Placental pericyte (primary cell): ENCODE measurements around the gene NUP88. TPM values are rescaled to one million over a fixed set of nuclear protein-coding genes. Genes with fewer than 3 reads are reported as not detected.

Source experiments
- total RNA-seq: library from RNA; depleted of rRNA; stranded (reverse); fragments of >200 nt; gene quantifications from 2 replicates; pipeline ENCODE4 v1.2.3, GENCODE V29; 2012

Gene NUP88
- 100 and 104 TPM in 2 replicates for total RNA-seq

GRCh38 chr17:5419356-5419958, at the start of gene NUP88:
Gene NUP88 (minus strand): TSS chr17:5419662. CDS start chr17:5419650, 12 bp downstream.

GRCh38 chr17:5438716-5439445, 19.4 kb upstream of the NUP88 start, which contains the start of gene C1QBP:
Gene C1QBP (minus strand): TSS chr17:5439155. CDS start chr17:5439073, 82 bp downstream.

DNA sequence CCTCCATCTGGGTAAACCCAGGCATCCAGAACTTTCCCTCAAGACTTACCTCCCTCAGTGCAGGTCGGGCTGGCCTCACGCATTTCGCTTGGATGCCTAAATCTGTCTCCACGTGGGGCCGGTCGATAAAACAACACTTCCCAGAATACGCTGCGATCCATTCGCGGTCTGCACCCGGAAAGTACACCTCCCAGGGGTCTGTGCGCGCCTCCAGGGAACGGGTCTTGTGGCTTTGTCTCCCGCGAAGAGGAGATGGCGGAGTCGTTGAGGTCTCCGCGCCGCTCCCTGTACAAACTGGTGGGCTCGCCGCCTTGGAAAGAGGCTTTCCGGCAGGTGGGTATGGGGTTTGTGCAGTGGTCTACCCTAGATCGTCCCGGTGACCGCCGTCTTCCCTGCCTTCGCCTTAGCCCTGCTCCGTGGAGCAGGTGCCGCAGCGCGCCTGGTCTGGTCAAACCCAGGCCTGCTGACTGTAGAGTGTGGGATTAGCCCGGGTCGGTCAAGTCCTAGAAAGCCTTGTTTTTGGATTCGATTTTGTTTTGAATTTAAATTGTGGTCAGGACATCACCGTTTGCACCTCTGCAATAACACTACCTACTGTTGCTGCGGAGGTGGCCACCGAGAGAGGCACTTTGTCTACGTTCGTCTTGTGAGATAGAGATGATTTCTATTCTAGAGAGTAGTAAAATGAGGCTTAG, 644 bp upstream of the NUP88 start, which contains the start of gene RPAIN:
Gene RPAIN, plus strand, starts transcription at position 224 of the 695 bp plus-strand sequence. Its CDS starts 29 bp downstream, at position 253.

Other genes with a start within 250 kb of the NUP88 start
- 9.6 and 12.3 TPM in 2 replicates for gene ZNF594, start 227.8 kb downstream of the NUP88 start, total RNA-seq
- gene SCIMP, start 184.8 kb downstream of the NUP88 start, total RNA-seq, result not detected in 2 replicates
- gene RABEP1, start 137.4 kb downstream of the NUP88 start, total RNA-seq, result 42.1 and 46.8 TPM in 2 replicates
- gene RPAIN, start 520 bp upstream of the NUP88 start, total RNA-seq, result 25.8 and 46.6 TPM in 2 replicates
- 171 and 204 TPM in 2 replicates for gene C1QBP, start 19.5 kb upstream of the NUP88 start, total RNA-seq
- gene DHX33, start 49.3 kb upstream of the NUP88 start, total RNA-seq, result 12.3 and 24.6 TPM in 2 replicates
- 47.2 and 53.2 TPM in 2 replicates for gene DERL2, start 66.5 kb upstream of the NUP88 start, total RNA-seq
- 18.2 and 26.9 TPM in 2 replicates for gene MIS12, start 66.9 kb upstream of the NUP88 start, total RNA-seq
- 24.1 and 41.7 TPM in 2 replicates for gene NLRP1, start 164.8 kb upstream of the NUP88 start, total RNA-seq